GM03348 (cell line): Measurements from ENCODE around the gene MFF.
"Not testable (repeated sequence)": the region's sequence is repeated elsewhere in the genome, so short reads cannot be mapped to it uniquely, and the experiment has no call there.

ENCODE experiments used
- DNase-seq: peaks from one replicate; pipeline ENCODE4 v3.0.0; 2012; ENCODE audit warnings: low spot score

The MFF gene

DNA sequence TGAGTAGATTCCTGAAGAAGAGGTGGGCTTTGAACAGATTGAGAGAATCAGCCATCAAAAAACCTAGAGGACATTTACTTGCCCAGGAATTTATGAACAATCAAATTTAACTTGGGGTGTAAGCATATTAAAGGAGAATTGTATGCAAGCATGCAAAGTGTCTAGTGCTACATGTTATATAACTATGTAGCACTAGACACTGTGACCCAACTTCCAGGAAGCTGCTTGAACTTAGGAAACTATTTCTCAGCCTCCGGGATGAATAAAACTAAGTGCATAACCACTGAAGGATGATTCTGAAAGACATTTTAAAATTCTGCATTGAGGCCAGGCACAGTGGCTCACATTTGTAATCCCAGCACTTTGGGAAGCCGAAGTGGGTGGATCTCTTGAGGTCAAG lies 12.4 kb downstream of the MFF start:
- DNase-seq: no peak

- no peak for DNase-seq
Observed at GRCh38 chr2:227339098-227339599, 14.1 kb downstream of the MFF start.

DNA sequence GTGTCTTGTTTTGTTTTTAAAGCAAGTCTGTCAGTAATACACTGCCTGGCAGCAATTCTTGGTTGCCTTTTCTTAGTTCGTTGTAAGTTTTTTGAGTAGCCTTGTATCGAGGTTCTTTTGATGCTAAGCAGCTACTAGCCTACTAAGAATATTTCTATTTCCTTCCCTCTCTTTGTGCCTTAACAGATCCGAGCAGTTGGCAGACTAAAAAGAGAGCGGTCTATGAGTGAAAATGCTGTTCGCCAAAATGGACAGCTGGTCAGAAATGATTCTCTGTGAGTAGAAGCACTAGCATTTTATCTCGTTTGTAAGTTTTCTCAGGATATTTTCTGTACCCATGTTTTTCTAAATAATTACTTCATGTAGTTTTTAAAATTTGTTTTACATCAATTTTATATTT lies 15.1 kb downstream of the MFF start:
- DNase-seq: no peak

GRCh38 chr2:227341553-227341952 lies 16.5 kb downstream of the MFF start:
- DNase-seq: no peak

- no peak for DNase-seq
Observed at GRCh38 chr2:227344231-227344630, 19.2 kb downstream of the MFF start.

DNA sequence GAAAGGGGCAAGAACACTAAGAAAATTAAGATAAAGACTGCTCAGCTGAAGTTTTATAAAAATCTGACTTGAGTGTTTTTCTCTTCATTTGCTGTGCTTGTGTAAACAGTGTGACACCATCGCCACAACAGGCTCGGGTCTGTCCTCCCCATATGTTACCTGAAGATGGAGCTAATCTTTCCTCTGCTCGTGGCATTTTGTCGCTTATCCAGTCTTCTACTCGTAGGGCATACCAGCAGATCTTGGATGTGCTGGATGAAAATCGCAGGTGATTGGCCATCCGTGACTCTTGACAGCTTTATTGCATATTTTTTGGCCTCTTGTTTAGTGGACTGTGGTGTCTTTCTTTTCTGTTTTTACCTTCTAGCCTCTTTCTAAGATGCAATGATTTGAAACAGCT lies 22.1 kb downstream of the MFF start:
- no peak for DNase-seq

- DNase-seq: no peak
Observed at GRCh38 chr2:227348324-227348723, 23.3 kb downstream of the MFF start.

GRCh38 chr2:227349989-227350612 lies 25.1 kb downstream of the MFF start:
- no peak for DNase-seq

- DNase-seq: no peak
Observed at GRCh38 chr2:227351639-227352038, 26.6 kb downstream of the MFF start.

DNA sequence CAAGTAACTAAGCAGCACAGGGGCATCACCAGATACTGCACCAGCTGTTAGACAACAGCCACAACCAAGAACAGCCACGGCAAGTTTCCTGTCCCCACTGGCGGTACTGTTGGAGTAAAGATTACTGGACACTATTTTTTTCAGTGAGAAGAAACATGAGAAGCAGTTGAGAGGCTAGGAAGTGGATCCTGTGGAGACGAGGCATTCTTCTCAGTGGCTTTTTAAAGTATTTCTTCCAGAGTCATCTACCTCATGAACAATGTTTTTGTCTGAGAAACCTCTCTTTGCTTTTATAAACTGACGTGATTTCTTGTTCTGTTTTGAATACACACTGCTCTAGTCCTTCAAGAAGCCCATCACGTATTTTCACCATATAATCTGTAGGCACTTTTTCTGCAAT lies 35.3 kb downstream of the MFF start:
- no peak for DNase-seq

DNA sequence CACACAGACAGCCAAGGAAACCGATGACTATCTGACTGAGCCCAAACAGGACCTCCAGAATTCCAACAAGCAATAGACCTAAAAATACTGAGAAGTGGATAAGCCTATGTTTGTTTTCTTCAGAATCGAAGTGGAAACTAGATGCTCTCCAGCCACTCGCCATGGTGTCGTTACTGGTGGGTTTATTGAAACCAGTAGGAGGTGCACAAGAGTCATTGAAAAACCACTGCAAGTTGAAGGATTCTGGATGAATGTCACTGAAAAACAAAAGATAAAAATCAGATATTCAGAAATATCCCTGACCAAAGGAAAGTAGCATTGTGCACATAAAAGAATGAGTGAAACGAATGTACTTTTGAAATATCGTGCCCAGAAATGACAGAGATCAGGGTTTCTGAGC lies 38.7 kb downstream of the MFF start:
- no peak for DNase-seq

DNA sequence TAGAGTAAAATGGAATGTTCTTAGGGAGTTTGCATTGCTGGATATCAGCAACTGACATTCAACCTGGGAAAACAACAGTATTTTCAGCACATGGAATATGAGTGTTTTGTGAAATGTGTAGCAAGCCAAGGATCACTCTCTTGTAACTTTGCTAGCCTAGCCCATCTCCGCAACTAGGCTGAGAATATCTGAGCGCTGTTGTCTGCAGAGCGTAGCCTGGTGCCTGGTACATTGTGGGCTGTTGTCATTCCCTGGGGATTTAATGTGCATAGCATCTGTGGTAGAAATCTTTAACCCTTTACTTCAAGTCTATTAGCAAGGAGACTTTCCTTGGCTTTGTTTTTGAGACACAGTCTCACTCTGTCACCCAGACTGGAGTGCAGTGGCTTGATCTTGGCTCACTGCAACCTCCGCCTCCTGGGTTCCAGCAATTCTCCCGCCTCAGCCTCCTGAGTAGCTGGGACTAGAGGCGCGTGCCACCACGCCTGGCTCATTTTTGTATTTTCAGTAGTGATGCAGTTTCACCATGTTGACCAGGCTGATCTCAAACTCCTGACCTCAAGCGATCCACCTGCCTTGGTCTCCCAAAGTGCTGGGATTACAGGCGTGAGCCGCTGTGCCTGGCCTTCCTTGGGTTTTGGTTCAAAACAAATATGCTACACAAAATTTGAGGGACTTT lies 39.7 kb downstream of the MFF start:
- not testable (repeated sequence) for DNase-seq

- DNase-seq: no peak
Observed at GRCh38 chr2:227365833-227366232, 40.8 kb downstream of the MFF start.

DNA sequence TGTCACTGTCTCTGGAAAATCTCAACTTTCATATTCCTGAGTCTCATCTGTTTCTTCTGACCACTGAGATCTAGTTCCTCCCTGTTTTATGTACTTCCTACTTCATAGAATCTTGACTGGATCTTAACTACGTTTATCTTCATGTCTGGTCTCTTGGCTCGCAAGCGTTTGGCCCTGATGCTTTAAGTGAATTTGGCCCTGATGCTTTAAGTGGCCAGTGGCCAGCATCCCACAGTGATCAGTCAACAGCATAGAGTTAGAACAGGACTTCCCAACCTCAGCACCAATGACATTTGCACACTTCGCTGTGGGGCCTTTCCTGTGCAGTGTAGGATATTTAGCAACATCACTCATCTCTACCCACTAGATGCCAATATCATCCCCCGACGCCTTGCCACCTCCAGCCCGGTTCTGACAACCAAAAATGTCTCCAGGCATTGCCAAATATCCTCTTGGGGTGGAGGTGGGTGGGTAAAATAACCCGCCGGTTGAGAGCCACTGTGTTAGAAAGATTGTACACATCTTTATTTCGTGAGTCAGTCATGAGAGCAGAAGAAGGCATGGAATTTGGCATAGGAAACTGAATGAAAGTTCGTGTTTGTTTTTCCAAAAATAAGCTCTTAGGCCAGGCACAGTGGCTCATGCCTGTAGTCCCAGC lies 41.8 kb downstream of the MFF start:
- peak; percentile 74 for DNase-seq

DNA sequence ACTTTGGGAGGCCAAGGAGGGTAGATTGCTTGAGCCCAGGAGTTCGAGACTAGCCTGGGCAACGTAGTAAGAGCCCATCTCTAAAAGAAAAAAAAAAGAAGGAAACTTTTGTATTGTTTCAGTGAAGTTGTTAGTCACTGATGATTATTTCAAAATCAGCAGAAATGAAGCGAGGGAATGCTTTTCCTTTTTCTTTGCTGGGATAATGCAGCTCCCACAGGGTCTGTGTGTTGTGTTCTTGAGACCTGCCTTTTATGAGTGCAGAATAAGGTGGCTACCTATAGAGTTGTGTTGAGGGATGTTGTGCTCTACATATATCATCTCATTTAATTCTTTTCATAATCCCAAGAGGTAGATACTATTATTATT lies 42.4 kb downstream of the MFF start:
- DNase-seq: no peak

GRCh38 chr2:227368574-227368973 lies 43.5 kb downstream of the MFF start:
- DNase-seq: no peak

- DNase-seq: no peak
Observed at GRCh38 chr2:227370092-227370491, 45.0 kb downstream of the MFF start.

GRCh38 chr2:227370791-227371312 lies 45.8 kb downstream of the MFF start:
- DNase-seq: peak; percentile 48

- DNase-seq: no peak
Observed at GRCh38 chr2:227373389-227373788, 48.3 kb downstream of the MFF start.

GRCh38 chr2:227374158-227374557 lies 49.1 kb downstream of the MFF start:
- DNase-seq: peak; percentile 32

GRCh38 chr2:227376656-227377396 lies 51.8 kb downstream of the MFF start:
- no peak for DNase-seq
